WERI-Rb-1 (cell line): ENCODE measurements around the gene KLC1.
"Not testable (repeated sequence)": the region's sequence is repeated elsewhere in the genome, so short reads cannot be mapped to it uniquely, and the experiment has no call there.

Experiments
- DNase-seq: peaks from one replicate; pipeline ENCODE4 v3.0.0-alpha.2; 2020
- H3K27ac ChIP-seq: fragments of 250-450 bp; sonication (Bioruptor Pico); 2 replicates; pipeline ENCODE4 v1.5.1; 2020; ENCODE audit warnings: mild to moderate bottlenecking, moderate library complexity
- H3K27me3 ChIP-seq: fragments of 250-450 bp; sonication (Bioruptor Pico); 2 replicates; pipeline ENCODE4 v1.5.1; 2021; ENCODE audit warnings: mild to moderate bottlenecking, low read depth, moderate library complexity; ENCODE audit not compliant: insufficient read depth, severe bottlenecking
- H3K36me3 ChIP-seq: fragments of 250-450 bp; sonication (Bioruptor Pico); 2 replicates; pipeline ENCODE4 v1.5.1; 2020; ENCODE audit warnings: mild to moderate bottlenecking, moderate library complexity
- H3K4me3 ChIP-seq: 2 replicates; pipeline ENCODE4 v1.5.1; 2011; ENCODE audit warnings: low read depth, mild to moderate bottlenecking, control low read depth, low read length
- H3K9me3 ChIP-seq: fragments of 250-450 bp; sonication (Bioruptor Pico); 2 replicates; pipeline ENCODE4 v1.5.1; 2021; ENCODE audit warnings: mild to moderate bottlenecking, moderate library complexity; ENCODE audit not compliant: severe bottlenecking
- TF ChIP-seq, protein P1 (sequence below): IDR thresholded peaks from 2 replicates; pipeline ENCODE4 v1.5.1; 2011; ENCODE audit warnings: low read depth, mild to moderate bottlenecking, control low read depth, inconsistent platforms, low read length

Gene KLC1

GRCh38 chr14:103607822-103608221 is 21.2 kb upstream of the KLC1 start:
- Histone ChIP-seq H3K4me3 (no peak overlapping the region), H3K27me3 (no peaks in the 10 kb centered on the region), H3K27ac (no peak overlapping the region), H3K36me3 (no peaks in the 10 kb centered on the region), H3K9me3 (peaks cover 6% of the 10 kb centered on the region)
- DNase-seq: no peak
- TF ChIP-seq, protein P1, sequence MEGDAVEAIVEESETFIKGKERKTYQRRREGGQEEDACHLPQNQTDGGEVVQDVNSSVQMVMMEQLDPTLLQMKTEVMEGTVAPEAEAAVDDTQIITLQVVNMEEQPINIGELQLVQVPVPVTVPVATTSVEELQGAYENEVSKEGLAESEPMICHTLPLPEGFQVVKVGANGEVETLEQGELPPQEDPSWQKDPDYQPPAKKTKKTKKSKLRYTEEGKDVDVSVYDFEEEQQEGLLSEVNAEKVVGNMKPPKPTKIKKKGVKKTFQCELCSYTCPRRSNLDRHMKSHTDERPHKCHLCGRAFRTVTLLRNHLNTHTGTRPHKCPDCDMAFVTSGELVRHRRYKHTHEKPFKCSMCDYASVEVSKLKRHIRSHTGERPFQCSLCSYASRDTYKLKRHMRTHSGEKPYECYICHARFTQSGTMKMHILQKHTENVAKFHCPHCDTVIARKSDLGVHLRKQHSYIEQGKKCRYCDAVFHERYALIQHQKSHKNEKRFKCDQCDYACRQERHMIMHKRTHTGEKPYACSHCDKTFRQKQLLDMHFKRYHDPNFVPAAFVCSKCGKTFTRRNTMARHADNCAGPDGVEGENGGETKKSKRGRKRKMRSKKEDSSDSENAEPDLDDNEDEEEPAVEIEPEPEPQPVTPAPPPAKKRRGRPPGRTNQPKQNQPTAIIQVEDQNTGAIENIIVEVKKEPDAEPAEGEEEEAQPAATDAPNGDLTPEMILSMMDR: no peak

GRCh38 chr14:103609081-103609480 is 19.9 kb upstream of the KLC1 start:
- DNase-seq, H3K36me3 ChIP-seq, H3K27me3 ChIP-seq, H3K27ac ChIP-seq, H3K9me3 ChIP-seq, H3K4me3 ChIP-seq: not testable (repeated sequence)

- Histone ChIP-seq H3K27ac (no peak overlapping the region), H3K9me3 (peaks cover 6% of the 10 kb centered on the region), H3K4me3 (no peak overlapping the region), H3K36me3 (no peaks in the 10 kb centered on the region), H3K27me3 (no peaks in the 10 kb centered on the region)
- TF ChIP-seq, protein P1: no peak
- DNase-seq: no peak
These were observed 17.8 kb upstream of the KLC1 start for GRCh38 chr14:103611215-103611614.

DNA sequence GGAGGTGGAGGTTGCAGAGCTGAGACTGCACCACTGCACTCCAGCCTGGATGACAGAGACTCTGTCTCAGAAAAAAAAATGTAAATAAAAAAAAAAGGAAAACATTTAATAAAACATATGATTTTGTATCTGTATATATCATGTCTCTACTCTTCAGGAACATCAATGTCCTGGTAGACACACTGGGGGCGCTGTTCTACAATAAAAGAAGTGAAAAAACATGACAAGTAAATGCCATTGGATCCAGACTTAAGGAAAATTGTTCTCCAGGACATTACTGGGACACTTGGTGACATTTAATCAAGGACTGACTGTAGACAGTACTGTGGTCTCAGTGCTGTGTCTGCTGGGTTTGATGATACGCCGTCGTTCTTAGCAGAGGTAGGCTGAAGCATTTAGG is 15.5 kb upstream of the KLC1 start:
- no peak overlapping the region for H3K27ac ChIP-seq
- no peak for DNase-seq
- H3K36me3 ChIP-seq: no peaks in the 10 kb centered on the region
- TF ChIP-seq, protein P1: no peak
- no peak overlapping the region for H3K4me3 ChIP-seq
- no peaks in the 10 kb centered on the region for H3K27me3 ChIP-seq
- H3K9me3 ChIP-seq: peaks cover 6% of the 10 kb centered on the region

DNA sequence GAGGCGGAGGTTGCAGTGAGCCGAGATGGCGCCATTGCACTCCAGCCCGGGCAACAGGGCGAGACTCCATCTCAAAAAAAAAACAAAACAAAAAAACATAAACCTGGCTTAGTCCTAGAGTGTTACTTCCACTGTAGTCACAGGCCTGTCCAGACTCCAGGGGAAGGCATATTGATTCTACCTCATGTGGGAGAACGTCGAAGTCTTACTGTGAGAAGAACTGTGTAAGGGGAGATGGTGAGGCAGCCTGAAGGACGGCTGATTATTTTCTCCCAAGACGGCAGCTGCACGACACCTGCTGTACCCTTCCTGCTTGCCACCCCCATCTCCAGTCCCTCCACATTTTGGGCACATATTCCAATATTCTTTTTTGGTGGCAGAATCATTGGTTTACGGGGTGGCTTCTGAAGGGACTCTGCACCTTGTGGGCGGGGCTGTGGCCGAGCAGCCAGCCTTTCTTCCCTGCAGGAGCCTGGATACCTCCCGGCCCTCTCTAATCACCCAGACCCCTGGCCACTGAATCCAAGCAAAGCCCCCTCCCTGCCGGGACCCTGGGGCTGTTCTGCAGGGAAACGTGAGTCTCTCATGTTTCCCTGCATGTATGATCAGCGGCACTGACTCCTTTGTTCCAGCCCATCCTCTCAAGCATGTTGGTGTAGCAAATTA is 12.2 kb upstream of the KLC1 start:
- no peaks in the 10 kb centered on the region for H3K36me3 ChIP-seq
- H3K9me3 ChIP-seq: no peaks in the 10 kb centered on the region
- DNase-seq: no peak
- no peaks in the 10 kb centered on the region for H3K27me3 ChIP-seq
- no peak overlapping the region for H3K27ac ChIP-seq
- no peak overlapping the region for H3K4me3 ChIP-seq
- TF ChIP-seq, protein P1: no peak

DNA sequence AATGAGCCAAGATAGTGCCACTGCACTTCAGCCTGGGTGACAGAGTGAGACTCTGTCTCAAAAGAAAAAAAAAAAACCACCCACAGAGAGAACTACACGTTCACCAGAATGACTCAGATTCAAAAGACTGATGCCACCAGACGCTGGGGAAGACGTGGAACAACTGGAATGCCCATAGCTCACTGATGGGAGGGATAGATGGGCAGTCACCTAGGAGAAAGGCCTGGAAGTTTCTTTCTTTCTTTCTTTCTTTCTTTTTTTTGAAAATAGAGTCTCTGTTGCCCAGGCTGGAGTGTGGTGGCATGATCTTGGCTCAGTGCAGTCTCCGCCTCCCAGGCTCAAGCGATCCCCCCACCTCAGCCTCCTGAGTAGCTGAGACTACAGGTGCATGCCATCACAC is 10.0 kb upstream of the KLC1 start:
- TF ChIP-seq, protein P1: no peak
- Histone ChIP-seq H3K4me3 (no peak overlapping the region), H3K27ac (no peak overlapping the region), H3K27me3 (no peaks in the 10 kb centered on the region), H3K36me3 (no peaks in the 10 kb centered on the region), H3K9me3 (no peaks in the 10 kb centered on the region)
- no peak for DNase-seq
